ENCODE results near the gene CLEC11A. TPM values are rescaled to one million over a fixed set of nuclear protein-coding genes. Genes with fewer than 3 reads are reported as not detected.
A peak's percentile ranks its signal among the peaks of the same experiment; 100 is the strongest.

The CLEC11A gene
- total and polyA plus RNA-seq, 2 donors from 2014 or later: 9.6 to 24.5 TPM

DNA sequence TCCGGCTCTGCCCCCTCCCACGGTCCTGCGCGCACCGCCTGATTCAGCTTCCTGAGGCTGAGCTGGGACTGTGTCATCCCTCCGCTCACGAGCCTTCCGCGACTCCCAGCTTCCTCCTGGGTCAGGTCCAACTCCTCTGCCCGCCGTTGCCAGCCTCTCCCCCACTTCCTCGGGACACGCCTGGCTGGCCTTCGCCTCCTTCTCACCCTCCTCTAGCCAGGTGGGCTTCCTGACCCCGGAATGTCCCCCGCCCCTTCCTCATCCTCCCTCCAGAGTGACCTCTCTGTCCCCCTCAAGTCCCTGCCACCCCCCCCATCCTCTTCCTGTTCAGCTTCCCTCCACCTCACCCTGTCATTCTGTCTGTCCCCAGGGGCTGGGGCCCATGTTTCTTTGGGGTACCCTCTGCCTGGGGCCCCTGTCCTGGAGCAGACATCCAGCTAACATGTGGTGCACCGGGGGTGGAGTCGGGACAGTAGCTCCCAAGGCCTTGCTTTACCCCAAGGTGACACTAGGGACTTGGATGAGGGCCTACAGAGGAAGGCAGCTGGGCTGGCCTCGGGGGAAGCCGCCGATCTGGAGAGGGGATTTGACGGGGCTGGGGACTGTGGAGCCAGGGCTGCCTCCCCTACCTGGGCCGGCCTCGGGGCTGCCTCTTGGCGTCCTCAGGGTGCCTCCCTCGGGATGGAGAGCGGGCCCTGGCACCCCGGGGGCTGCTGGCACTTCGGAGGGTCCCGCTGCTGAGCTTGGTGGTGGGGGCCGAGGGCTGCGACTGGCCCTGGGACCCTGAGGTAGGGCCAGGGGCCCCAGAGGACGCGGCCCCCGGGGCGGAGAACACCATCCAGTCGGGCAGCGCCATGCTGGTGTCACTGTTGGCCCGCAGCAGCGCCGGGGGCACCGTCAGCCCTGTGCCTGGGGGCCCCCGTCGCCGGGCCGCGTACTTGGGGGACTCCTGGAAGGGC lies 20.0 kb upstream of the CLEC11A start:
- DNase-seq (peak in 4 of 5 donors; percentile 41 to 73 (median 60)), FAIRE-seq (no peak)
- Histone ChIP-seq H3K4me3 (ENCODE audit: low read length in 3 of 3) (no peak overlapping the region), H3K27me3 (ENCODE audit: control insufficient read depth, insufficient read depth, low read length) (peaks cover 3% of the 10 kb centered on the region), H3K4me1 (ENCODE audit: control insufficient read depth in 2 of 3, insufficient read depth in 2 of 3, low read depth in 1 of 3, low read length in 3 of 3) (no peaks in the 10 kb centered on the region), H3K36me3 (ENCODE audit: control insufficient read depth in 2 of 3, insufficient read depth in 3 of 3, low read length in 3 of 3) (no peaks in the 10 kb centered on the region), H3K9me3 (ENCODE audit: control insufficient read depth in 2 of 3, insufficient read depth in 1 of 3, low read length in 3 of 3) (no peaks in the 10 kb centered on the region), H3K27ac (ENCODE audit: low read depth in 2 of 2, low read length in 2 of 2) (no peak overlapping the region), H3K9ac (ENCODE audit: low read length in 3 of 3) (no peak overlapping the region)
- TF ChIP-seq CTCF (IDR thresholded peaks at IDR 0.05; ENCODE audit: borderline replicate concordance, extremely low read depth, insufficient read depth): no peak
- intact Hi-C loops (cut with DNase I): no loop called here

GRCh38 chr19:50703915-50704796 lies 19.0 kb upstream of the CLEC11A start:
- Histone ChIP-seq H3K4me1 (ENCODE audit: control insufficient read depth in 2 of 3, insufficient read depth in 2 of 3, low read depth in 1 of 3, low read length in 3 of 3) (no peaks in the 10 kb centered on the region), H3K27me3 (ENCODE audit: control insufficient read depth, insufficient read depth, low read length) (peaks cover 3% of the 10 kb centered on the region), H3K36me3 (ENCODE audit: control insufficient read depth in 2 of 3, insufficient read depth in 3 of 3, low read length in 3 of 3) (no peaks in the 10 kb centered on the region), H3K27ac (ENCODE audit: low read depth in 2 of 2, low read length in 2 of 2) (no peak overlapping the region), H3K9ac (ENCODE audit: low read length in 3 of 3) (no peak overlapping the region), H3K9me3 (ENCODE audit: control insufficient read depth in 2 of 3, insufficient read depth in 1 of 3, low read length in 3 of 3) (no peaks in the 10 kb centered on the region), H3K4me3 (ENCODE audit: low read length in 3 of 3) (no peak overlapping the region)
- no peak for TF ChIP-seq CTCF (IDR thresholded peaks at IDR 0.05; ENCODE audit: borderline replicate concordance, extremely low read depth, insufficient read depth)
- FAIRE-seq (no peak), DNase-seq (peak in 4 of 5 donors; percentile 52 to 74 (median 67))
- intact Hi-C loops (cut with DNase I): no loop called here

GRCh38 chr19:50705422-50706019 lies 17.6 kb upstream of the CLEC11A start:
- intact Hi-C loops (cut with DNase I): no loop called here
- peak in 3 of 5 donors; percentile 53 to 68 (median 56) for DNase-seq
- Histone ChIP-seq H3K27me3 (ENCODE audit: control insufficient read depth, insufficient read depth, low read length) (peaks cover 3% of the 10 kb centered on the region), H3K9me3 (ENCODE audit: control insufficient read depth in 2 of 3, insufficient read depth in 1 of 3, low read length in 3 of 3) (no peaks in the 10 kb centered on the region), H3K36me3 (ENCODE audit: control insufficient read depth in 2 of 3, insufficient read depth in 3 of 3, low read length in 3 of 3) (no peaks in the 10 kb centered on the region), H3K4me3 (ENCODE audit: low read length in 3 of 3) (no peak overlapping the region), H3K4me1 (ENCODE audit: control insufficient read depth in 2 of 3, insufficient read depth in 2 of 3, low read depth in 1 of 3, low read length in 3 of 3) (no peaks in the 10 kb centered on the region), H3K9ac (ENCODE audit: low read length in 3 of 3) (no peak overlapping the region), H3K27ac (ENCODE audit: low read depth in 2 of 2, low read length in 2 of 2) (no peak overlapping the region)
- FAIRE-seq: no peak
- peak; percentile 27 for TF ChIP-seq CTCF (IDR thresholded peaks at IDR 0.05; ENCODE audit: borderline replicate concordance, extremely low read depth, insufficient read depth)
